Right ventricle myocardium inferior (tissue), 1 donor: ENCODE data around the gene TRMT13. TPM values are rescaled to one million over a fixed set of nuclear protein-coding genes. Genes with fewer than 3 reads are reported as not detected.

Experiments
- ATAC-seq: fragments of 200-7000 bp; cut with Tn5 transposase; one replicate; pipeline ENCODE4 v1.9.1; 2020; ENCODE audit warnings: mild to moderate bottlenecking, moderate library complexity
- DNase-seq: peaks from one replicate; pipeline ENCODE4 v3.0.0; 2021; ENCODE audit errors: missing footprints
- intact Hi-C: fragments of 100-400 bp; cut with DNase I; formaldehyde crosslinking; loops from one replicate; pipeline ENCODE4 v1.11.0; 2022
- long read RNA-seq: library from polyadenylated mRNA; unstranded; transcript quantifications from one replicate; pipeline ENCODE4 v2.0.0, GENCODE V29; 2021
- total RNA-seq: library from RNA; stranded (reverse); fragmentation: NEBNext Ultra II Directional; extraction: Animal tissue kit (Norgen Biotek cat#: 25700); gene quantifications from one replicate; pipeline ENCODE4 v1.2.1, GENCODE V29; 2021
- donor health status: DM: no; HTN: yes; CAD: no; lungs with severe emphysema.

The TRMT13 gene
- total RNA-seq, result 6.6 TPM
- long read RNA-seq, result 0 reads

GRCh38 chr1:100132566-100133477 is at the start of gene TRMT13, which contains the start of gene SASS6:
Gene TRMT13 (plus strand): TSS chr1:100133163. CDS start chr1:100133169, 6 bp downstream.
Gene SASS6 (minus strand): TSS chr1:100132930. CDS start chr1:100132814, 116 bp downstream.
- DNase-seq, result peak; percentile 98
- intact Hi-C loops, result loop anchor here (5.0 to 10.0 kb wide), 3 partner anchors 134 to 762 kb away; partner anchors contain the start of genes EXTL2, RTCA and SLC30A7
- peak; percentile 100 for ATAC-seq

GRCh38 chr1:100087396-100087795 is 45.6 kb upstream of the TRMT13 start:
- intact Hi-C loops, result no loop called here
- DNase-seq (no peak), ATAC-seq (no peak)

GRCh38 chr1:100089082-100089481 is 43.9 kb upstream of the TRMT13 start:
- intact Hi-C loops, result no loop called here
- DNase-seq (no peak), ATAC-seq (no peak)

GRCh38 chr1:100090471-100090870 is 42.5 kb upstream of the TRMT13 start:
- DNase-seq, result no peak
- intact Hi-C loops, result no loop called here
- no peak for ATAC-seq

GRCh38 chr1:100100202-100100601 is 32.8 kb upstream of the TRMT13 start:
- DNase-seq (no peak), ATAC-seq (no peak)
- intact Hi-C loops, result no loop called here

- intact Hi-C loops, result no loop called here
- ATAC-seq, result no peak
- no peak for DNase-seq
Measured at GRCh38 chr1:100101564-100101963, 31.4 kb upstream of the TRMT13 start.

GRCh38 chr1:100107696-100108095 is 25.3 kb upstream of the TRMT13 start:
- no peak for DNase-seq
- no peak for ATAC-seq
- intact Hi-C loops, result no loop called here

- DNase-seq, result no peak
- intact Hi-C loops, result no loop called here
Measured at GRCh38 chr1:100109554-100110066, 23.4 kb upstream of the TRMT13 start.

GRCh38 chr1:100115524-100115923 is 17.4 kb upstream of the TRMT13 start:
- ATAC-seq, result no peak
- intact Hi-C loops, result no loop called here

More at GRCh38 chr1:100109554-100110066, 23.4 kb upstream of the TRMT13 start:
- ATAC-seq, result no peak

GRCh38 chr1:100122177-100122576 is 10.8 kb upstream of the TRMT13 start:
- DNase-seq (no peak), ATAC-seq (no peak)
- intact Hi-C loops, result no loop called here

More at GRCh38 chr1:100115524-100115923, 17.4 kb upstream of the TRMT13 start:
- no peak for DNase-seq

GRCh38 chr1:100127226-100127625 is 5.7 kb upstream of the TRMT13 start:
- intact Hi-C loops, result no loop called here
- DNase-seq (no peak), ATAC-seq (no peak)

GRCh38 chr1:100130552-100131077 is 2.3 kb upstream of the TRMT13 start:
- intact Hi-C loops, result loop anchor here (5.0 to 10.0 kb wide), 3 partner anchors 137 to 764 kb away; partner anchors contain the start of genes EXTL2, RTCA and SLC30A7
- ATAC-seq (no peak), DNase-seq (no peak)

GRCh38 chr1:100131623-100132022 is 1.3 kb upstream of the TRMT13 start:
- intact Hi-C loops, result loop anchor here (5.0 to 10.0 kb wide), 3 partner anchors 136 to 763 kb away; partner anchors contain the start of genes EXTL2, RTCA and SLC30A7
- no peak for DNase-seq
- no peak for ATAC-seq

GRCh38 chr1:100134872-100135271 is 1.9 kb downstream of the TRMT13 start:
- no peak for DNase-seq
- intact Hi-C loops, result loop anchor here (5.0 to 10.0 kb wide), 3 partner anchors 132 to 760 kb away; partner anchors contain the start of genes EXTL2, RTCA and SLC30A7
- no peak for ATAC-seq

- intact Hi-C loops, result loop anchor here (10.0 kb wide), 2 partner anchors 223 to 757 kb away; partner anchors contain the start of genes EXTL2 and SLC30A7
- ATAC-seq, result no peak
Measured at GRCh38 chr1:100137602-100138001, 4.6 kb downstream of the TRMT13 start.

GRCh38 chr1:100141192-100141591 is 8.2 kb downstream of the TRMT13 start:
- ATAC-seq (no peak), DNase-seq (no peak)
- intact Hi-C loops, result loop anchor here (5.0 kb wide), 1 partner anchor 254 kb away; no protein-coding TSS in a partner anchor

More at GRCh38 chr1:100137602-100138001, 4.6 kb downstream of the TRMT13 start:
- no peak for DNase-seq

- DNase-seq (no peak), ATAC-seq (no peak)
- intact Hi-C loops, result loop anchor here (5.0 kb wide), 1 partner anchor 255 kb away; no protein-coding TSS in a partner anchor
Measured at GRCh38 chr1:100142343-100142742, 9.4 kb downstream of the TRMT13 start.

- intact Hi-C loops, result no loop called here
- DNase-seq (no peak), ATAC-seq (no peak)
Measured at GRCh38 chr1:100145116-100145515, 12.2 kb downstream of the TRMT13 start.

- DNase-seq, result no peak
- no peak for ATAC-seq
- intact Hi-C loops, result no loop called here
Measured at GRCh38 chr1:100146958-100147357, 14.0 kb downstream of the TRMT13 start.
